Stimulated activated CD4-positive, alpha-beta T cell treated with anti-CD3 and anti-CD28 coated beads, Interleukin-1b, Interleukin-23, amount 100 ng/mL, for 4 hours (primary cell): ENCODE results near the gene MAGEF1.

Experiments
- DNase-seq, 2 donors: peaks; one replicate each; pipeline ENCODE4 v3.0.0-alpha.2; 2020; ENCODE audit warnings: low read depth in 2 of 2

Gene MAGEF1

DNA sequence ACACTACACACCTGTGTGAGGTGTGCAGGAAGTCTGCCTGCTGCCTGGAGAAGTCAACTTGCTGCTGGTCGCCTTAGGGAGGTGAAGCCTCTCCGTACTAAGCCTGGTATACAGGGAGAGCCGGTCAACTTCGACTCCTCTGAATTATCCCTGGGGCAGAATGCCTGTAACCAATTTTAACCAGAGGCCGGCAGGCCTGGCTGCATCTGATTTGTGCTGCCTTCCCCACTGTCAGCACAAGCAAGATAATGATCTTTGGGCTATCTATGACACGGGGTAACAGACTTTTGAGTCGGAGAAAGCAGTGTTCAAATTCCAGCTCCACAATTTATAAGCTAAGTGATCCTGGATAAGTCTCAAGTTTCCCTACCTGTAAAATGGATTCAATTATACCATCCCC lies 42.3 kb downstream of the MAGEF1 start:
- no peak for DNase-seq

GRCh38 chr3:184666442-184666841 lies 45.4 kb downstream of the MAGEF1 start:
- no peak for DNase-seq

GRCh38 chr3:184665101-184665500 lies 46.8 kb downstream of the MAGEF1 start:
- no peak for DNase-seq

GRCh38 chr3:184663756-184664155 lies 48.1 kb downstream of the MAGEF1 start:
- no peak for DNase-seq

GRCh38 chr3:184663356-184663755 lies 48.5 kb downstream of the MAGEF1 start:
- no peak for DNase-seq

- no peak for DNase-seq
Observed at GRCh38 chr3:184662187-184662586, 49.7 kb downstream of the MAGEF1 start.

DNA sequence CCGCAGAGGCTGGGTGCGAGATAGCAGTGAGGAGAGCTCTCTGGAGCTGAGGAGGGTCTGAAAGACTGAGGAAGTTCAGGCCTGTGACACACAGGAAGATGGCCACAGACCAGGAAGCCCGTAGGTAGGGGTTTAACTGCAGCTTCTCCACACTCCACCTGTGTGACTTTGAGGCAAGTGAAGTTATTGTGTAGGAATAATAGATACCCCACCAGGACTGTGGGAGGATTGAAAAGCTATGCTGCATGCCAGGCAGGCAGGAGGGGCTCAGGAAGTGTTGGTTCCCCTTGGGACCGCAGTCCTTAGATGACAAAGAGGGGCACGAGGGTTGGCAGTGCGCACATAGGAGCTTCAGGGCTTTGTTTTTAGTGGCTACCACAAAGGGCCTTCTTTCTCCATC lies 50.9 kb downstream of the MAGEF1 start:
- DNase-seq, result no peak
